ENCODE results near the gene RLBP1. TPM values are rescaled to one million over a fixed set of nuclear protein-coding genes. Genes with fewer than 3 reads are reported as not detected.

RLBP1 gene
- total and polyA plus RNA-seq, 9 donors: 0.25 to 0.45 (median 0.34) TPM; not detected in 2

GRCh38 chr15:89230277-89230676, 8.9 kb upstream of the RLBP1 start:
- no peak for DNase-seq
- peaks cover 2% of the 10 kb centered on the region for H3K27me3 ChIP-seq (ENCODE audit: control insufficient read depth, insufficient read depth, low read length)
- no peak overlapping the region for H3K4me3 ChIP-seq (ENCODE audit: low read length)
- no peaks in the 10 kb centered on the region for H3K9me3 ChIP-seq (replicated peaks; ENCODE audit: control insufficient read depth, low read depth, low read length)
- WGBS (ENCODE audit: insufficient coverage): 40% methylated on average over 2 of the region's 5 CpGs
- H3K36me3 ChIP-seq (ENCODE audit: control insufficient read depth, insufficient read depth, low read length): no peaks in the 10 kb centered on the region
- no peak overlapping the region for H3K27ac ChIP-seq (ENCODE audit: low read length)
- H3K4me1 ChIP-seq (ENCODE audit: control insufficient read depth, insufficient read depth, low read length): no peaks in the 10 kb centered on the region

GRCh38 chr15:89227425-89227824, 6.0 kb upstream of the RLBP1 start:
- no peak overlapping the region for H3K4me3 ChIP-seq (ENCODE audit: low read length)
- no peaks in the 10 kb centered on the region for H3K36me3 ChIP-seq (ENCODE audit: control insufficient read depth, insufficient read depth, low read length)
- no peaks in the 10 kb centered on the region for H3K4me1 ChIP-seq (ENCODE audit: control insufficient read depth, insufficient read depth, low read length)
- no peak overlapping the region for H3K27ac ChIP-seq (ENCODE audit: low read length)
- H3K27me3 ChIP-seq (ENCODE audit: control insufficient read depth, insufficient read depth, low read length): peaks cover 2% of the 10 kb centered on the region
- no peaks in the 10 kb centered on the region for H3K9me3 ChIP-seq (replicated peaks; ENCODE audit: control insufficient read depth, low read depth, low read length)
- 100% methylated on average over 1 of the region's 7 CpGs for WGBS (ENCODE audit: insufficient coverage)
- no peak for DNase-seq

- no peaks in the 10 kb centered on the region for H3K9me3 ChIP-seq (replicated peaks; ENCODE audit: control insufficient read depth, low read depth, low read length)
- DNase-seq: no peak
- 90% methylated on average over 8 of the region's 14 CpGs for WGBS (ENCODE audit: insufficient coverage)
- peaks cover 4% of the 10 kb centered on the region for H3K27me3 ChIP-seq (ENCODE audit: control insufficient read depth, insufficient read depth, low read length)
- no peak overlapping the region for H3K27ac ChIP-seq (ENCODE audit: low read length)
- no peaks in the 10 kb centered on the region for H3K4me1 ChIP-seq (ENCODE audit: control insufficient read depth, insufficient read depth, low read length)
- H3K36me3 ChIP-seq (ENCODE audit: control insufficient read depth, insufficient read depth, low read length): no peaks in the 10 kb centered on the region
- H3K4me3 ChIP-seq (ENCODE audit: low read length): no peak overlapping the region
Measured at GRCh38 chr15:89226359-89227221, 5.2 kb upstream of the RLBP1 start.

GRCh38 chr15:89225588-89225987, 4.2 kb upstream of the RLBP1 start:
- Histone ChIP-seq H3K36me3 (ENCODE audit: control insufficient read depth, insufficient read depth, low read length) (no peaks in the 10 kb centered on the region), H3K4me3 (ENCODE audit: low read length) (no peak overlapping the region), H3K4me1 (ENCODE audit: control insufficient read depth, insufficient read depth, low read length) (no peaks in the 10 kb centered on the region), H3K9me3 (replicated peaks; ENCODE audit: control insufficient read depth, low read depth, low read length) (no peaks in the 10 kb centered on the region), H3K27me3 (ENCODE audit: control insufficient read depth, insufficient read depth, low read length) (peaks cover 4% of the 10 kb centered on the region), H3K27ac (ENCODE audit: low read length) (no peak overlapping the region)
- no peak for DNase-seq
- no CpG with 5 or more reads among the region's 5 CpGs for WGBS (ENCODE audit: insufficient coverage)

DNA sequence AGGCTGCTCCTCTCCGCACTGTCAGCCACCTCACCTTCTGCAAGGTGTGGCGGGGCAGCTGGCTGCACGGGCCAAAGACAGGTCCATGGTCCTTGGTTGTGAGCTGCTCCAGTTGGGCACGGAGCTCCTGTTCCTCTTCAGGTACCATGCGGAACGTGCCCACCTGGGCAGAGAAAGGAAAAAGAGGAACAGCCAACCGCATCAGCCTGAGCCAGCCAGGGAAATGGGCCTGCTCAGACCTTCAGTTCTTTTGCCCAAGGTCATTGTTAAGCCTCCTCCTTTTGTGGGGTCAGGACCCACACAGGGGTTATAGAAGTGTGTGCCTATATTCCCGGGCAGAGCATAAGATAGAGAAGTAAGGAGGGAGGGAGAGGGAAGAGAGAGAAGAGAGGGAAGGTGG, 2.8 kb downstream of the RLBP1 start:
- WGBS (ENCODE audit: insufficient coverage): 89% methylated on average over 6 of the region's 8 CpGs
- H3K4me3 ChIP-seq (ENCODE audit: low read length): no peak overlapping the region
- no peaks in the 10 kb centered on the region for H3K9me3 ChIP-seq (replicated peaks; ENCODE audit: control insufficient read depth, low read depth, low read length)
- H3K27me3 ChIP-seq (ENCODE audit: control insufficient read depth, insufficient read depth, low read length): peaks cover 2% of the 10 kb centered on the region
- no peaks in the 10 kb centered on the region for H3K4me1 ChIP-seq (ENCODE audit: control insufficient read depth, insufficient read depth, low read length)
- no peak for DNase-seq
- no peak overlapping the region for H3K27ac ChIP-seq (ENCODE audit: low read length)
- H3K36me3 ChIP-seq (ENCODE audit: control insufficient read depth, insufficient read depth, low read length): no peaks in the 10 kb centered on the region

DNA sequence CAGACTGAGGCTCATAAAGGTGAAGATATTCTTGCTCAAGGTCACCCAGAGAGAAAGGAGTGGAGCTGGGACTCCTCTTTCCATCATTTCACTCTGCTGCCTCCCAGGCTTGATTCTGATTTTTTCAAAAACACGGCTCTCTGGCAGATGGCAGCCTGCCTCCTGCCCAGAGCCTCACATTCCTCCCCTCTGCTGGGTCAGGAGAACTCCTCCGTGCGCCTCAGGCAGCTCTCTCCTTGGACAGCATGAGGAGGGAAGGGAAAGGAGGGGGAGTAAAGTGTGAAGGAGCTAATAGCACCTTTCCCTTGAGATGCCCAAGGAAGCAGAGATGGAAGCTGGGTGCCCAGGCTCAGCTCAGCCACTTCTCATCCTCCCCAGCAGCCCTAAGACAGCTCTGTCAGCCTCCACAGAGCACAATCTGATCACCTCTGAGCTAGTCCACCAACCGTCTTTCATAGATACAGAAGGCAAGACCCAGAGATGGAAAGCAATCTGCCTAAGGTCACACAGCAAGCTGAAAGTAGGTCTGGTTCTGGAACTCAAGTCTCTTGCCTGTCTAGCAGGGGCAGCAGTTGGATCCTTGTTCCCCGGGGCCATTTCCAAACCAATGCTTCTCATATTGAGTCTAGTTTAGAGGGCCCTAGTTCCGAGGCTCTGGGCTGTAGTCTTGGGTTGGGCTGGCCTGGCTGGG, 3.5 kb downstream of the RLBP1 start:
- 100% methylated on average over 2 of the region's 6 CpGs for WGBS (ENCODE audit: insufficient coverage)
- H3K36me3 ChIP-seq (ENCODE audit: control insufficient read depth, insufficient read depth, low read length): no peaks in the 10 kb centered on the region
- H3K4me3 ChIP-seq (ENCODE audit: low read length): no peak overlapping the region
- H3K27me3 ChIP-seq (ENCODE audit: control insufficient read depth, insufficient read depth, low read length): peaks cover 2% of the 10 kb centered on the region
- no peak overlapping the region for H3K27ac ChIP-seq (ENCODE audit: low read length)
- H3K4me1 ChIP-seq (ENCODE audit: control insufficient read depth, insufficient read depth, low read length): no peaks in the 10 kb centered on the region
- DNase-seq: no peak
- no peaks in the 10 kb centered on the region for H3K9me3 ChIP-seq (replicated peaks; ENCODE audit: control insufficient read depth, low read depth, low read length)

- Histone ChIP-seq H3K27ac (ENCODE audit: low read length) (no peak overlapping the region), H3K36me3 (ENCODE audit: control insufficient read depth, insufficient read depth, low read length) (no peaks in the 10 kb centered on the region), H3K9me3 (replicated peaks; ENCODE audit: control insufficient read depth, low read depth, low read length) (no peaks in the 10 kb centered on the region), H3K27me3 (ENCODE audit: control insufficient read depth, insufficient read depth, low read length) (peaks cover 2% of the 10 kb centered on the region), H3K4me1 (ENCODE audit: control insufficient read depth, insufficient read depth, low read length) (no peaks in the 10 kb centered on the region), H3K4me3 (ENCODE audit: low read length) (no peak overlapping the region)
- no peak for DNase-seq
- WGBS (ENCODE audit: insufficient coverage): 90% methylated on average over 13 of the region's 20 CpGs
Measured at GRCh38 chr15:89217031-89217430, 4.3 kb downstream of the RLBP1 start.

DNA sequence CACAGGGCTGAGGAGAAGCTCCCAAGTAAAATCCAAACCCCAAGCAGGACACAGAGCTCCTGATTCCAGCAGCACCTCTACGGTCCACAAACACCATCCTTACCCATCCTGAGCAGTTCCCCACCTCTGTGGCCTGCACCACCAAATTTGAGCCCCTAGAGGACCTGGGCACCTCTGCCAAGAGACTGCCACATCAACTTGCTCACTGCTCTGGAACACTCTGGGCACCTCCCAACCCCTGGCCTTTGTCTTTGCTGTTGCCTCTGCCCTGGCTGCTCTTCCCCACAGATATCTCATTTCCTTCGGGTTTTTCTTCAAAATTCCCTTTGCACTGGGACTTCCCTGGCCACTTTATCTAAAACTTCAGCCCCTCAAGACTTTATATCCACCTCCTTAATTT, 5.8 kb downstream of the RLBP1 start:
- Histone ChIP-seq H3K4me3 (ENCODE audit: low read length) (no peak overlapping the region), H3K27ac (ENCODE audit: low read length) (no peak overlapping the region), H3K9me3 (replicated peaks; ENCODE audit: control insufficient read depth, low read depth, low read length) (no peaks in the 10 kb centered on the region), H3K36me3 (ENCODE audit: control insufficient read depth, insufficient read depth, low read length) (no peaks in the 10 kb centered on the region), H3K27me3 (ENCODE audit: control insufficient read depth, insufficient read depth, low read length) (no peaks in the 10 kb centered on the region), H3K4me1 (ENCODE audit: control insufficient read depth, insufficient read depth, low read length) (no peaks in the 10 kb centered on the region)
- 86% methylated on average over 1 of the region's 2 CpGs for WGBS (ENCODE audit: insufficient coverage)
- no peak for DNase-seq

DNA sequence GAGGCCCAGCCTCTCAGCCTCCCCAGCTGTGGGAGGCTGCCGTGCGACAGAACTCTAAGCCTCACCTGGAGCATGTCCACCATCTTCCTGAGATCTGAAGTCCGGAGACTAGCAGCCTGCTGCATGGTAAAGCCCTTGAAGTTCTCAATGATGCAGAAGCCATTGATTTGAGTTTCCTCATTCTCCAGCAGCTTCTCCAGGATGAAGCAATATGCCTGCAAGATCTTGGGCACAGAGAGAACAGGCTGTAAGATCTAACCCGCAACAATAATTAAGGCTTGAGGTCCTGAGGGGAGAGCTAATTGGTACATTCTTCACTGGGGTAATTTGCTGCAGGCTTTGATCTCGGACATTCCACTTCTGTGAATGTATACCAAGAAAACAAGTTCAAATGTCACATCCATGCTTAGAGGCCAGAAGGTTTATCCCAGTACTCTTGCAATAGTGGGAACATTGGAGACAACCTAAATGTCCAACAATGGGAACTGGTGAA, 9.7 kb downstream of the RLBP1 start:
- DNase-seq: no peak
- WGBS (ENCODE audit: insufficient coverage): 70% methylated on average over 3 of the region's 5 CpGs
- H3K4me1 ChIP-seq (ENCODE audit: control insufficient read depth, insufficient read depth, low read length): peaks cover 5% of the 10 kb centered on the region
- no peaks in the 10 kb centered on the region for H3K27me3 ChIP-seq (ENCODE audit: control insufficient read depth, insufficient read depth, low read length)
- no peak overlapping the region for H3K4me3 ChIP-seq (ENCODE audit: low read length)
- H3K27ac ChIP-seq (ENCODE audit: low read length): no peak overlapping the region
- no peaks in the 10 kb centered on the region for H3K36me3 ChIP-seq (ENCODE audit: control insufficient read depth, insufficient read depth, low read length)
- H3K9me3 ChIP-seq (replicated peaks; ENCODE audit: control insufficient read depth, low read depth, low read length): no peaks in the 10 kb centered on the region

DNA sequence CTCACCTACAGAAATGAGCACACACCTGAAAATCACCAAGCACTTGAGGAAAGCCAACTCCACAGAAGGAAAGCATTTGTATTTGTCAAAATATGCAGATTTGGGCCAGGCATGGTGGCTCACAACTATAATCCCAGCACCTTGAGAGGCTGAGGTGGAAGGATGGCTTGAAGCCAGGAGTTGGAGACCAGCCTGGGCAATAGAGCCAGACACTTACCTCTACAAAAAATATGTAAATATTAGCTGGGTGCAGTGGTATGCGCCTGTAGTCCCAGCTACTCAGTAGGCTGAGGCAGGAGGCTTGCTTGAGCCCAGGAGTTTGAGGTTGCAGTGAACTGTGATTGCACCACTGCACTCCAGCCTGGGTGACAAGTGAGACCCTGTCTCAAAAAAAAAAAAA, 12.3 kb downstream of the RLBP1 start:
- Histone ChIP-seq H3K27me3 (ENCODE audit: control insufficient read depth, insufficient read depth, low read length) (no peaks in the 10 kb centered on the region), H3K27ac (ENCODE audit: low read length) (no peak overlapping the region), H3K9me3 (replicated peaks; ENCODE audit: control insufficient read depth, low read depth, low read length) (no peaks in the 10 kb centered on the region), H3K36me3 (ENCODE audit: control insufficient read depth, insufficient read depth, low read length) (no peaks in the 10 kb centered on the region), H3K4me3 (ENCODE audit: low read length) (no peak overlapping the region), H3K4me1 (ENCODE audit: control insufficient read depth, insufficient read depth, low read length) (peaks cover 6% of the 10 kb centered on the region)
- 83% methylated on average over 1 of the region's 1 CpG for WGBS (ENCODE audit: insufficient coverage)
- no peak for DNase-seq

Measured in muscle of leg (tissue), 11 donors.